Astrocyte (in vitro differentiated cells and primary cell): Measurements from ENCODE around the gene PLEKHO1. TPM values are rescaled to one million over a fixed set of nuclear protein-coding genes. Genes with fewer than 3 reads are reported as not detected.
"Not testable (repeated sequence)": the region's sequence is repeated elsewhere in the genome, so short reads cannot be mapped to it uniquely, and the experiment has no call there.

ENCODE experiments used
- DNase-seq: peaks from one replicate; pipeline ENCODE4 v3.0.0-alpha.2; 2010; ENCODE audit warnings: low read depth
- FAIRE-seq: peaks from 2 replicates; lab custom pipeline; 2011; peaks lifted over from hg19 to GRCh38; lab: Jason Lieb, UNC
- H2AFZ ChIP-seq: 2 replicates; pipeline ENCODE4 v1.6.0; 2012; ENCODE audit warnings: low read depth, low read length, inconsistent platforms
- H3K27ac ChIP-seq: 2 replicates; pipeline ENCODE4 v1.5.1; 2011; ENCODE audit warnings: low read depth, low read length, inconsistent platforms
- H3K27me3 ChIP-seq: 2 replicates; pipeline ENCODE4 v1.6.0; 2011; ENCODE audit warnings: low read length, inconsistent platforms; ENCODE audit not compliant: insufficient read depth
- H3K36me3 ChIP-seq: 2 replicates; pipeline ENCODE4 v1.5.1; 2011; ENCODE audit warnings: low read length, inconsistent platforms; ENCODE audit not compliant: insufficient read depth
- H3K4me1 ChIP-seq: 2 replicates; pipeline ENCODE4 v1.5.1; 2011; ENCODE audit warnings: low read length, inconsistent platforms; ENCODE audit not compliant: insufficient read depth
- H3K4me2 ChIP-seq: 2 replicates; pipeline ENCODE4 v1.6.0; 2012; ENCODE audit warnings: low read length, inconsistent platforms
- H3K4me3 ChIP-seq: 2 replicates; pipeline ENCODE4 v1.5.1; 2011; ENCODE audit warnings: low read depth, mild to moderate bottlenecking, low read length, inconsistent platforms; ENCODE audit not compliant: insufficient read depth
- H3K79me2 ChIP-seq: 2 replicates; pipeline ENCODE4 v1.6.0; 2012; ENCODE audit warnings: mild to moderate bottlenecking, low read length, inconsistent platforms; ENCODE audit not compliant: insufficient read depth
- H3K9ac ChIP-seq: 2 replicates; pipeline ENCODE4 v1.6.0; 2012; ENCODE audit warnings: mild to moderate bottlenecking, low read length, inconsistent platforms
- H3K9me3 ChIP-seq: 2 replicates; pipeline ENCODE4 v1.5.1; 2012; ENCODE audit warnings: low read depth, mild to moderate bottlenecking, low read length, inconsistent platforms; ENCODE audit not compliant: insufficient read depth
- H4K20me1 ChIP-seq: 2 replicates; pipeline ENCODE4 v1.6.0; 2012; ENCODE audit warnings: low read length, inconsistent platforms; ENCODE audit not compliant: insufficient read depth
- H3K27ac Mint-ChIP-seq: one replicate; pipeline ENCODE4 v1.8.0; 2021; ENCODE audit warnings: mild to moderate bottlenecking, mixed read lengths; ENCODE audit not compliant: unreplicated experiment
- H3K27me3 Mint-ChIP-seq: one replicate; pipeline ENCODE4 v1.8.0; 2021; ENCODE audit warnings: low read depth, mixed read lengths; ENCODE audit not compliant: unreplicated experiment
- H3K36me3 Mint-ChIP-seq: one replicate; pipeline ENCODE4 v1.8.0; 2021; ENCODE audit warnings: low read depth, mixed read lengths; ENCODE audit not compliant: unreplicated experiment
- H3K4me1 Mint-ChIP-seq: one replicate; pipeline ENCODE4 v1.8.0; 2021; ENCODE audit warnings: low read depth, mixed read lengths; ENCODE audit not compliant: unreplicated experiment
- H3K4me3 Mint-ChIP-seq: one replicate; pipeline ENCODE4 v1.8.0; 2021; ENCODE audit warnings: mild to moderate bottlenecking, moderate library complexity, mixed read lengths; ENCODE audit not compliant: unreplicated experiment
- H3K9me3 Mint-ChIP-seq: one replicate; pipeline ENCODE4 v1.8.0; 2021; ENCODE audit warnings: mild to moderate bottlenecking, mixed read lengths; ENCODE audit not compliant: unreplicated experiment
- CTCF ChIP-seq: IDR thresholded peaks from 2 replicates; pipeline ENCODE4 v1.5.1; 2011; ENCODE audit warnings: low read depth, mild to moderate bottlenecking, inconsistent platforms, low read length, moderate library complexity; ENCODE audit not compliant: insufficient read depth
- EZH2 ChIP-seq: IDR thresholded peaks from 2 replicates; pipeline ENCODE4 v1.6.1; 2012; ENCODE audit warnings: mild to moderate bottlenecking, low read length, inconsistent platforms; ENCODE audit not compliant: insufficient read depth
- total RNA-seq: library from RNA; stranded (reverse); gene quantifications from 2 replicates; pipeline ENCODE4 v1.2.1, GENCODE V29; 2021

The PLEKHO1 gene
- total RNA-seq, 1 donor from 2014 or later, result 63.7 TPM

DNA sequence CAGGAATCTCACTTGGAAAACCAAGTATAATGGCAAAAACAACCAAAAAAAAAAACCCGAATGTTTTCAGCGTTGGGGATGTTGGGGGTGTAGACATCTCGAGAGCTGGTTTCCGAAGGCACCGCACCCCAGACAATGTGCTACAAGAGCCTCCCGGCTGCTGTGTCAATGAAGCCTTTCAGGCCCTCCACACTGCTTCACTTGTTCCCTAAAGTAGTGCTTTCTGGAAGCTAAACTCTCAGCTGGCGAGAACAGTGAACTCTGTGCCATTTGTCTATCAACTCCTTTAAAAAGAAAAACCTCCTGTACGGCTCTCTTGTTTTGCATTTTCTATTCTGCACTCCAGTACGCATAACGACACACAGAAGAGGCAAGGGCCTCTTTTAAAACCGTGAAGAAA is 32.5 kb downstream of the PLEKHO1 start:
- H3K27me3 Mint-ChIP-seq, result no peaks in the 10 kb centered on the region
- H3K36me3 Mint-ChIP-seq, result no peaks in the 10 kb centered on the region
- H3K4me3 ChIP-seq, result no peak overlapping the region
- FAIRE-seq (no peak), DNase-seq (no peak)
- no peak overlapping the region for H3K27ac ChIP-seq
- no peak overlapping the region for H3K9ac ChIP-seq
- H3K27me3 ChIP-seq, result no peaks in the 10 kb centered on the region
- TF ChIP-seq EZH2, result no peak
- TF ChIP-seq CTCF, result no peak
- H3K9me3 Mint-ChIP-seq, result no peaks in the 10 kb centered on the region
- no peaks in the 10 kb centered on the region for H3K79me2 ChIP-seq
- no peak overlapping the region for H3K27ac Mint-ChIP-seq
- H4K20me1 ChIP-seq, result no peaks in the 10 kb centered on the region
- H3K4me1 ChIP-seq, result peaks cover 11% of the 10 kb centered on the region
- no peaks in the 10 kb centered on the region for H3K36me3 ChIP-seq
- no peaks in the 10 kb centered on the region for H3K9me3 ChIP-seq
- no peak overlapping the region for H3K4me3 Mint-ChIP-seq
- peak overlapping the region; percentile 11 for H2AFZ ChIP-seq
- H3K4me1 Mint-ChIP-seq, result peaks cover 5% of the 10 kb centered on the region
- H3K4me2 ChIP-seq, result no peak overlapping the region

GRCh38 chr1:150183061-150183460 is 33.3 kb downstream of the PLEKHO1 start:
- H3K9ac ChIP-seq, result no peak overlapping the region
- H4K20me1 ChIP-seq, result no peaks in the 10 kb centered on the region
- H3K36me3 Mint-ChIP-seq, result no peaks in the 10 kb centered on the region
- no peaks in the 10 kb centered on the region for H3K27me3 ChIP-seq
- H3K9me3 Mint-ChIP-seq, result no peaks in the 10 kb centered on the region
- no peak overlapping the region for H3K4me3 ChIP-seq
- no peaks in the 10 kb centered on the region for H3K36me3 ChIP-seq
- no peak overlapping the region for H3K4me3 Mint-ChIP-seq
- H3K79me2 ChIP-seq, result no peaks in the 10 kb centered on the region
- H3K27ac Mint-ChIP-seq, result no peak overlapping the region
- no peak for TF ChIP-seq CTCF
- no peak for TF ChIP-seq EZH2
- H3K4me1 ChIP-seq, result peaks cover 17% of the 10 kb centered on the region
- H3K27me3 Mint-ChIP-seq, result no peaks in the 10 kb centered on the region
- H3K4me2 ChIP-seq, result no peak overlapping the region
- H3K4me1 Mint-ChIP-seq, result peaks cover 12% of the 10 kb centered on the region
- FAIRE-seq (no peak), DNase-seq (no peak)
- no peak overlapping the region for H2AFZ ChIP-seq
- no peak overlapping the region for H3K27ac ChIP-seq
- no peaks in the 10 kb centered on the region for H3K9me3 ChIP-seq

GRCh38 chr1:150185481-150185880 is 35.8 kb downstream of the PLEKHO1 start:
- Histone ChIP-seq H3K4me2 (peak overlapping the region; percentile 77), H2AFZ (no peak overlapping the region), H3K36me3 (no peaks in the 10 kb centered on the region), H3K4me1 (peaks cover 17% of the 10 kb centered on the region), H3K79me2 (no peaks in the 10 kb centered on the region), H3K27me3 (no peaks in the 10 kb centered on the region), H3K4me3 (no peak overlapping the region), H3K27ac (peak overlapping the region; percentile 88), H3K9ac (no peak overlapping the region), H3K9me3 (no peaks in the 10 kb centered on the region), H4K20me1 (no peaks in the 10 kb centered on the region)
- TF ChIP-seq CTCF, result no peak
- no peak for TF ChIP-seq EZH2
- no peaks in the 10 kb centered on the region for H3K27me3 Mint-ChIP-seq
- no peak for FAIRE-seq
- H3K9me3 Mint-ChIP-seq, result no peaks in the 10 kb centered on the region
- no peak for DNase-seq
- H3K27ac Mint-ChIP-seq, result peak overlapping the region; percentile 84
- peaks cover 16% of the 10 kb centered on the region for H3K4me1 Mint-ChIP-seq
- H3K36me3 Mint-ChIP-seq, result no peaks in the 10 kb centered on the region
- H3K4me3 Mint-ChIP-seq, result peak overlapping the region; percentile 20

GRCh38 chr1:150186438-150186788 is 36.7 kb downstream of the PLEKHO1 start:
- Histone ChIP-seq H3K4me1 (peaks cover 17% of the 10 kb centered on the region), H3K9ac (peak overlapping the region; percentile 75), H3K4me2 (peak overlapping the region; percentile 77), H3K27ac (peak overlapping the region; percentile 88)
- Mint-ChIP-seq H3K4me1 (peaks cover 16% of the 10 kb centered on the region), H3K27ac (peak overlapping the region; percentile 84)
- not testable (repeated sequence) for H3K36me3 Mint-ChIP-seq, H3K4me3 ChIP-seq, H3K9me3 ChIP-seq, H3K79me2 ChIP-seq, H3K9me3 Mint-ChIP-seq, H3K27me3 Mint-ChIP-seq, H3K36me3 ChIP-seq, FAIRE-seq, H2AFZ ChIP-seq, DNase-seq, H3K27me3 ChIP-seq, H4K20me1 ChIP-seq, H3K4me3 Mint-ChIP-seq
